H9 (cell line): ENCODE results near the gene RASGRF1. TPM values are rescaled to one million over a fixed set of nuclear protein-coding genes. Genes with fewer than 3 reads are reported as not detected.

ENCODE experiments used
- DNase-seq: peaks from one replicate; pipeline ENCODE4 v3.0.0-alpha.2; 2017
- H2AFZ ChIP-seq: one replicate; pipeline ENCODE4 v1.6.1; 2013; ENCODE audit warnings: mild to moderate bottlenecking, low read length, control low read depth, moderate library complexity
- H2AK5ac ChIP-seq: 2 replicates; pipeline ENCODE4 v1.6.1; 2013; ENCODE audit warnings: low read length, control low read depth, mixed read lengths; ENCODE audit not compliant: insufficient read length
- H2BK120ac ChIP-seq: one replicate; pipeline ENCODE4 v1.6.1; 2013; ENCODE audit warnings: low read depth, mild to moderate bottlenecking, low read length, control low read depth, inconsistent platforms; ENCODE audit not compliant: poor library complexity, severe bottlenecking
- H2BK12ac ChIP-seq: 2 replicates; pipeline ENCODE4 v1.6.1; 2013; ENCODE audit warnings: low read length, control low read depth, mixed read lengths, low read depth; ENCODE audit not compliant: insufficient read length
- H2BK15ac ChIP-seq: 2 replicates; pipeline ENCODE4 v1.6.1; 2013; ENCODE audit warnings: low read depth, low read length, control low read depth
- H2BK20ac ChIP-seq: one replicate; pipeline ENCODE4 v1.6.1; 2013; ENCODE audit warnings: low read depth, mild to moderate bottlenecking, low read length, control low read depth, inconsistent platforms; ENCODE audit not compliant: poor library complexity, severe bottlenecking
- H2BK5ac ChIP-seq: 2 replicates; pipeline ENCODE4 v1.6.1; 2013; ENCODE audit warnings: low read length, control low read depth, mixed read lengths; ENCODE audit not compliant: insufficient read length
- H3K14ac ChIP-seq: 2 replicates; pipeline ENCODE4 v1.6.1; 2013; ENCODE audit warnings: low read length, control low read depth; ENCODE audit not compliant: insufficient read depth
- H3K18ac ChIP-seq: 2 replicates; pipeline ENCODE4 v1.6.1; 2013; ENCODE audit warnings: low read depth, mild to moderate bottlenecking, mixed read lengths, low read length, control low read depth; ENCODE audit not compliant: insufficient read length
- H3K23ac ChIP-seq: 2 replicates; pipeline ENCODE4 v1.6.1; 2013; ENCODE audit warnings: low read length, control low read depth, mixed read lengths, low read depth; ENCODE audit not compliant: insufficient read length
- H3K23me2 ChIP-seq: 2 replicates; pipeline ENCODE4 v1.6.1; 2013; ENCODE audit warnings: low read depth, mild to moderate bottlenecking, mixed read lengths, low read length, control low read depth; ENCODE audit not compliant: insufficient read length, poor library complexity, severe bottlenecking
- H3K27ac ChIP-seq: 2 replicates; pipeline ENCODE4 v1.5.1; 2013; ENCODE audit warnings: low read length, control low read depth, mixed read lengths, low read depth; ENCODE audit not compliant: insufficient read length
- H3K27me3 ChIP-seq: 2 replicates; pipeline ENCODE4 v1.6.1; 2013; ENCODE audit warnings: low read length, control low read depth, inconsistent platforms; ENCODE audit not compliant: insufficient read depth
- H3K4ac ChIP-seq: 2 replicates; pipeline ENCODE4 v1.6.1; 2013; ENCODE audit warnings: low read depth, mild to moderate bottlenecking, control low read depth, inconsistent platforms, low read length, moderate library complexity
- H3K4me1 ChIP-seq: 2 replicates; pipeline ENCODE4 v1.6.1; 2013; ENCODE audit warnings: low read length, control low read depth, inconsistent platforms; ENCODE audit not compliant: insufficient read depth
- H3K4me2 ChIP-seq: 2 replicates; pipeline ENCODE4 v1.6.1; 2013; ENCODE audit warnings: low read length, control low read depth, mixed read lengths; ENCODE audit not compliant: insufficient read length, insufficient read depth
- H3K56ac ChIP-seq: 2 replicates; pipeline ENCODE4 v1.6.1; 2013; ENCODE audit warnings: low read depth, mild to moderate bottlenecking, mixed read lengths, low read length, control low read depth; ENCODE audit not compliant: insufficient read length
- H3K79me1 ChIP-seq: 2 replicates; pipeline ENCODE4 v1.6.1; 2013; ENCODE audit warnings: low read depth, mild to moderate bottlenecking, moderate library complexity, low read length, control low read depth, inconsistent platforms; ENCODE audit not compliant: insufficient read depth, poor library complexity, severe bottlenecking
- H3K79me2 ChIP-seq: 2 replicates; pipeline ENCODE4 v1.6.1; 2013; ENCODE audit warnings: low read length, control low read depth, inconsistent platforms; ENCODE audit not compliant: insufficient read depth
- H3K9ac ChIP-seq: 2 replicates; pipeline ENCODE4 v1.6.1; 2013; ENCODE audit warnings: low read length, control low read depth, mixed read lengths; ENCODE audit not compliant: insufficient read length; ENCODE audit errors: extremely low read depth
- H3K9me3 ChIP-seq: one replicate; pipeline ENCODE4 v1.6.1; 2013; ENCODE audit warnings: low read depth, low read length, inconsistent platforms; ENCODE audit not compliant: control insufficient read depth
- H3T11ph ChIP-seq: one replicate; pipeline ENCODE4 v1.6.1; 2013; ENCODE audit warnings: mild to moderate bottlenecking, low read length, control low read depth, inconsistent platforms
- H4K20me1 ChIP-seq: one replicate; pipeline ENCODE4 v1.6.1; 2013; ENCODE audit not compliant: control insufficient read depth, insufficient read length, insufficient read depth
- H4K5ac ChIP-seq: 2 replicates; pipeline ENCODE4 v1.6.1; 2013; ENCODE audit warnings: low read depth, mild to moderate bottlenecking, mixed read lengths, low read length, control low read depth; ENCODE audit not compliant: insufficient read length
- H4K8ac ChIP-seq: replicated peaks from 2 replicates; pipeline ENCODE4 v1.6.1; 2013; ENCODE audit warnings: low read length, control low read depth, mixed read lengths, low read depth; ENCODE audit not compliant: insufficient read length
- H4K91ac ChIP-seq: 2 replicates; pipeline ENCODE4 v1.6.1; 2013; ENCODE audit warnings: low read depth, mild to moderate bottlenecking, moderate library complexity, mixed read lengths, low read length, control low read depth; ENCODE audit not compliant: insufficient read length
- H3K27ac Mint-ChIP-seq, 3 experiments: 2 replicates in 2 of 3; 3 replicates in 1 of 3; pipeline ENCODE4 v1.8.0; 2020 to 2021; ENCODE audit warnings: mixed read lengths in 3 of 3, mild to moderate bottlenecking in 1 of 3, moderate library complexity in 1 of 3
- H3K27me3 Mint-ChIP-seq: 2 replicates; pipeline ENCODE4 v1.8.0; 2021; ENCODE audit warnings: low read depth, mild to moderate bottlenecking, moderate library complexity, mixed read lengths
- H3K36me3 Mint-ChIP-seq, 3 experiments: 2 replicates in 2 of 3; 3 replicates in 1 of 3; pipeline ENCODE4 v1.8.0; 2020 to 2021; ENCODE audit warnings: low read depth in 3 of 3, mixed read lengths in 3 of 3; ENCODE audit not compliant: insufficient read depth in 1 of 3
- H3K4me1 Mint-ChIP-seq, 2 experiments: 2 replicates each; pipeline ENCODE4 v1.8.0; 2020; ENCODE audit warnings: mixed read lengths in 2 of 2
- H3K4me3 Mint-ChIP-seq, 2 experiments: 2 replicates in 1 of 2; 3 replicates in 1 of 2; pipeline ENCODE4 v1.8.0; 2020 to 2021; ENCODE audit warnings: mild to moderate bottlenecking in 2 of 2, mixed read lengths in 2 of 2, moderate library complexity in 1 of 2
- H3K9me3 Mint-ChIP-seq, 2 experiments: 2 replicates in 1 of 2; 3 replicates in 1 of 2; pipeline ENCODE4 v1.8.0; 2020; ENCODE audit warnings: mild to moderate bottlenecking in 2 of 2, mixed read lengths in 2 of 2, moderate library complexity in 1 of 2
- WGBS: extraction: QIAGEN DNeasy Blood & Tissue Kit; methylation state at CpG from one replicate; pipeline ENCODE4 v1.1.7; 2013; ENCODE audit warnings: missing lambda C conversion rate, low lambda C conversion rate, mixed read lengths; ENCODE audit not compliant: insufficient read length; ENCODE audit errors: extremely low coverage; 5-methylcytosine and 5-hydroxymethylcytosine counted together
- total RNA-seq: library from RNA; stranded (reverse); gene quantifications from 2 replicates; pipeline ENCODE4 v1.2.1, GENCODE V29; 2021
- TF ChIP-seq, protein P1 (sequence below): fragments of 200-600 bp; sonication (generic); conservative IDR thresholded peaks from 3 replicates; pipeline ENCODE4 v1.8.0; 2021; ENCODE audit warnings: antibody characterized with exemption, mild to moderate bottlenecking

RASGRF1 gene
- total RNA-seq, 1 experiment from 2014 or later, result 0.48 TPM

- no peak within 1 kb of the TSS for H2BK120ac ChIP-seq
- no CpG with 5 or more reads among the region's 71 CpGs for WGBS
- no peak within 1 kb of the TSS; the same call in 1 of the 2 replicates for H3K14ac ChIP-seq
Observed at GRCh38 chr15:78944669-78945407, 145.7 kb downstream of the RASGRF1 start, which contains the start of gene CTSH. CTSH (minus strand) TSS chr15:78945046; CDS start chr15:78944981, 65 bp downstream.

More at GRCh38 chr15:78944669-78945407, 145.7 kb downstream of the RASGRF1 start, which contains the start of gene CTSH:
- no peak within 1 kb of the TSS for H2AK5ac ChIP-seq
- no peak within 1 kb of the TSS for H4K5ac ChIP-seq
- peaks cover 8% of the 10 kb centered on the region for H3K23me2 ChIP-seq
- H3K36me3 Mint-ChIP-seq, result no peaks in the 10 kb centered on the region; a peak in 1 of 7 replicates
- no peak within 1 kb of the TSS for H2BK20ac ChIP-seq
- H3K4me2 ChIP-seq, result peak within 1 kb of the TSS; percentile 57
- no peak within 1 kb of the TSS for H3K23ac ChIP-seq
- H2BK12ac ChIP-seq, result no peak within 1 kb of the TSS
- H2BK5ac ChIP-seq, result no peak within 1 kb of the TSS
- peaks cover 4% of the 10 kb centered on the region; the same call in 1 of the 2 replicates for H3K4me1 ChIP-seq
- H4K8ac ChIP-seq, result no peak within 1 kb of the TSS
- H3K4ac ChIP-seq, result no peak within 1 kb of the TSS
- no peak within 1 kb of the TSS for H3K27ac ChIP-seq
- no peaks in the 10 kb centered on the region for H3K9me3 ChIP-seq
- no peaks in the 10 kb centered on the region; the same call in 1 of the 2 replicates for H3K27me3 ChIP-seq
- H3K9me3 Mint-ChIP-seq, result no peaks in the 10 kb centered on the region
- no peaks in the 10 kb centered on the region for H3K79me1 ChIP-seq
- peak within 1 kb of the TSS; percentile 67 to 82 for H3K4me3 Mint-ChIP-seq
- no peak within 1 kb of the TSS for H2AFZ ChIP-seq
- H2BK15ac ChIP-seq, result no peak within 1 kb of the TSS
- no peak within 1 kb of the TSS for H3K27ac Mint-ChIP-seq
- TF ChIP-seq, protein P1, sequence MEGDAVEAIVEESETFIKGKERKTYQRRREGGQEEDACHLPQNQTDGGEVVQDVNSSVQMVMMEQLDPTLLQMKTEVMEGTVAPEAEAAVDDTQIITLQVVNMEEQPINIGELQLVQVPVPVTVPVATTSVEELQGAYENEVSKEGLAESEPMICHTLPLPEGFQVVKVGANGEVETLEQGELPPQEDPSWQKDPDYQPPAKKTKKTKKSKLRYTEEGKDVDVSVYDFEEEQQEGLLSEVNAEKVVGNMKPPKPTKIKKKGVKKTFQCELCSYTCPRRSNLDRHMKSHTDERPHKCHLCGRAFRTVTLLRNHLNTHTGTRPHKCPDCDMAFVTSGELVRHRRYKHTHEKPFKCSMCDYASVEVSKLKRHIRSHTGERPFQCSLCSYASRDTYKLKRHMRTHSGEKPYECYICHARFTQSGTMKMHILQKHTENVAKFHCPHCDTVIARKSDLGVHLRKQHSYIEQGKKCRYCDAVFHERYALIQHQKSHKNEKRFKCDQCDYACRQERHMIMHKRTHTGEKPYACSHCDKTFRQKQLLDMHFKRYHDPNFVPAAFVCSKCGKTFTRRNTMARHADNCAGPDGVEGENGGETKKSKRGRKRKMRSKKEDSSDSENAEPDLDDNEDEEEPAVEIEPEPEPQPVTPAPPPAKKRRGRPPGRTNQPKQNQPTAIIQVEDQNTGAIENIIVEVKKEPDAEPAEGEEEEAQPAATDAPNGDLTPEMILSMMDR, result peak; percentile 18; the same call in 1 of the 3 replicates
- H3T11ph ChIP-seq, result no peak within 1 kb of the TSS
- H3K79me2 ChIP-seq, result no peaks in the 10 kb centered on the region
- no peak within 1 kb of the TSS for H3K56ac ChIP-seq
- no peak within 1 kb of the TSS for H4K91ac ChIP-seq
- peak; percentile 92 for DNase-seq
- no peak within 1 kb of the TSS for H3K18ac ChIP-seq
- peaks cover 9 to 14% of the 10 kb centered on the region in 2 experiments for H3K4me1 Mint-ChIP-seq
- no peak within 1 kb of the TSS for H3K9ac ChIP-seq
- no peaks in the 10 kb centered on the region for H4K20me1 ChIP-seq
- H3K27me3 Mint-ChIP-seq, result peaks cover 47% of the 10 kb centered on the region
